Activated T-cell treated with anti-CD3 and anti-CD28 coated beads, Interleukin-2, amount 50 U/mL, for 72 hours (primary cell): ENCODE data around the gene ASPDH. TPM values are rescaled to one million over a fixed set of nuclear protein-coding genes. Genes with fewer than 3 reads are reported as not detected.
"Not testable (repeated sequence)": the region's sequence is repeated elsewhere in the genome, so short reads cannot be mapped to it uniquely, and the experiment has no call there.

ENCODE experiments used
- ATAC-seq, 2 donors: fragments of 150-1000 bp; cut with Tn5 transposase; replicated peaks in 1 of 2; 2 replicates each; pipeline ENCODE4 v1.10.0; 2021; ENCODE audit warnings: moderate library complexity in 2 of 2, mild to moderate bottlenecking in 1 of 2
- DNase-seq, 2 donors: peaks; one replicate each; pipeline ENCODE4 v3.0.0; 2021 to 2022; ENCODE audit warnings: mixed read lengths in 1 of 2
- H3K27ac Mint-ChIP-seq: one replicate; pipeline ENCODE4 v1.8.0; 2022; ENCODE audit warnings: mild to moderate bottlenecking, moderate library complexity, mixed read lengths
- H3K27me3 Mint-ChIP-seq: one replicate; pipeline ENCODE4 v1.8.0; 2022; ENCODE audit warnings: low read depth, mixed read lengths
- H3K36me3 Mint-ChIP-seq, 2 donors: one replicate each; pipeline ENCODE4 v1.8.0; 2022; ENCODE audit warnings: mixed read lengths in 2 of 2, mild to moderate bottlenecking in 1 of 2; ENCODE audit not compliant: insufficient read depth in 2 of 2
- H3K4me1 Mint-ChIP-seq: one replicate; pipeline ENCODE4 v1.8.0; 2022; ENCODE audit warnings: low read depth, mixed read lengths
- H3K4me3 Mint-ChIP-seq, 2 donors: one replicate each; pipeline ENCODE4 v1.8.0; 2022; ENCODE audit warnings: mild to moderate bottlenecking in 2 of 2, mixed read lengths in 2 of 2, moderate library complexity in 2 of 2
- H3K9me3 Mint-ChIP-seq, 2 donors: one replicate each; pipeline ENCODE4 v1.8.0; 2022; ENCODE audit warnings: mixed read lengths in 2 of 2
- total RNA-seq, 2 donors: library from RNA; stranded (reverse); gene quantifications; one replicate each; pipeline ENCODE4 v1.2.3, GENCODE V29; 2022

ASPDH gene
- total RNA-seq, 2 donors from 2014 or later = not detected

DNA sequence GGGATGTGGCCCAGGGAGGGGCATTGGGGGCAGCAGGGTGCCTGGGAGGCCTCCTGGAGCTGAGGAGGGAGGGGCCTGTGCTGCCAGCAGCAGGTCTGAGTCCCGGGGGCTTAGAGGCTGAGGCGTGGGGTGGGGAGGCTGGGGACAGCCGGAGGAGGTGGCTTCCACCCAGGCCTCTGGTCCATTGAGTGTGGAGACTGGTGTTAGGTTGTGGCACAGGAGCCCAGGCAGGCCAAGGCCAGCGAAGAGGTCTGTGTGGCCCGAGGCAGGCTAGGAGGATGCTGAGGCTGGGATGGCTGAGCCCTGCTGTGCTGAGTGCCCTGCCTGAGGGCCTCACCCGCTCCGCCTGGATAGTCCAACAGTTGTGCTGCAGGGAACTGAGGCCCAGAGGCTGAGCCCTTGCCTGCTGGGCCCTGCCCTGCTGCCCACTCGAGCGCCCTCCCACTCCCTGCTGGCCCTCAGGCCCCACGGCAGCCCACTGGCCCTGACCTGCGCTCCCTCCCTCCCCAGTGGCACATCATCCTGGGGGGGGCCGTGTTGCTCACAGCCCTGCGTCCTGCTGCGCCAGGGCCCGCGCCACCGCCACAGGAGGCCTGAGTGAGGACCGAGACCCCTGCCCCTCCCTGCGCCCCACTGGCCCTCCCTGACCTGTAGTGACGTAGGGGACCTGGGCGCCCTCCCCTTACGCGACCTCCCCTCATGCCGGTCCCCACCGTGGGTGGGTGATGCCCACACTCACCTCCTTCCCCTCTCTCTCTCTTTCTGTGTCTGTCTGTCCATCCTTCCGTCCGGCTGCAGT, 32.2 kb downstream of the ASPDH start:
- H3K27ac Mint-ChIP-seq = no peak overlapping the region
- DNase-seq (no peak), ATAC-seq (no peak)
- H3K9me3 Mint-ChIP-seq = peaks cover 0 to 2% of the 10 kb centered on the region in 2 donors
- no peak overlapping the region for H3K4me3 Mint-ChIP-seq
- peaks cover 21% of the 10 kb centered on the region for H3K4me1 Mint-ChIP-seq
- no peaks in the 10 kb centered on the region for H3K27me3 Mint-ChIP-seq
- H3K36me3 Mint-ChIP-seq = peaks cover 7 to 16% of the 10 kb centered on the region in 2 donors

DNA sequence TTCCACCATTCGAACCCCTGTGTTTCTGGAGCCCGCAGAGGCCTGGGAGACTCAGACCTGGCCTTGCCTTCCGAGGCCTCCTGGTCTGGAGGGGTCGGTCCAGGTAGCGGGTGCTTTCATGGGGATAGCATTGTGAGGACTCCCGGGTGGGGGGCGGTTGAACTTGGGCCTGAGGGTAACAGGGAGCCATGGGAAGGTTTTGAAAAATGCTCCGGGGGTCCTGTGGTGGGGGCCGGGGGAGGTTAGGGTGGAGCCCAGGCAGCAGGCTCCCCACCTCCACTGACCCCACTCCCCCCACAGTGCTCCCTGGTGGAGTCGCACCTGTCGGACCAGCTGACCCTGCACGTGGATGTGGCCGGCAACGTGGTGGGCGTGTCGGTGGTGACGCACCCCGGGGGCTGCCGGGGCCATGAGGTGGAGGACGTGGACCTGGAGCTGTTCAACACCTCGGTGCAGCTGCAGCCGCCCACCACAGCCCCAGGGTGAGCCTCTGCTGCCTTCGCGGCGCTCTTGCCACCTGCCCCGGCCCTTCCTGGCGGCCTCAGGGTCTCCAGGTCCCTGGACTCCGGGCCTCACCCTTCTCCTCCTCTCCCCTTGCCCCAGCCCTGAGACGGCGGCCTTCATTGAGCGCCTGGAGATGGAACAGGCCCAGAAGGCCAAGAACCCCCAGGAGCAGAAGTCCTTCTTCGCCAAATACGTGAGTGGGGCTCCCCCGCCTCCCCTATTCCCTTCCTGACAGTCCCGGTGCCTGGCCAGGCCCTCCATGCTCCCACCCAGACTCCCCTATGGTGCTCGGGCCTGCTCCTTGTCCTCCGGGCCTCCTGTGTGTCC, 33.2 kb downstream of the ASPDH start:
- Mint-ChIP-seq H3K9me3 (peaks cover 0 to 2% of the 10 kb centered on the region in 2 donors), H3K27me3 (no peaks in the 10 kb centered on the region), H3K4me1 (peaks cover 22% of the 10 kb centered on the region), H3K27ac (no peak overlapping the region), H3K36me3 (peaks cover 7 to 13% of the 10 kb centered on the region in 2 donors), H3K4me3 (no peak overlapping the region)
- ATAC-seq = no peak
- no peak for DNase-seq

DNA sequence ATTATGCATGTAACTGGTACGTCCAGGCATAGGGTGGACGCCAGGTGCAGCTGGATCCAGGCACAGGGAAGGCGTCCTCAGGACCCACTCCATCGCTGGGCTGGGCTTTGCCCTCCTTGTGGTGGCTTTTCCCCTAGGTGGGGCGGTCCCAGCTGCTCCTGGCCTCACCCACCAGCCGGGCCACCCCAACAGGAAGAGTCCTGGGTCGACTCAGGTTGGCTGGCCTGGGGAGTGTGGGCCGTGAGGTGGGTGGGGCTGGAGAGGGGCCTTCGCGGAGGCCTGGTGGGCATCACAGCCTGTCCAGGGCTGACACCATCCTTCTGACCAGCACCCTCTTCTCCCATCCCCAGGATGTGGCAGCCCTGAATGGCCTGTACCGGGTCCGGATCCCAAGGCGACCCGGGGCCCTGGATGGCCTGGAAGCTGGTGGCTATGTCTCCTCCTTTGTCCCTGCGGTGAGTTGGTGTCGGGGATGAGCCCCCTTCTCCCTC, 33.9 kb downstream of the ASPDH start:
- H3K4me3 Mint-ChIP-seq = no peak overlapping the region
- H3K27me3 Mint-ChIP-seq = no peaks in the 10 kb centered on the region
- no peak for ATAC-seq
- peaks cover 26% of the 10 kb centered on the region for H3K4me1 Mint-ChIP-seq
- no peak overlapping the region for H3K27ac Mint-ChIP-seq
- DNase-seq = no peak
- H3K9me3 Mint-ChIP-seq = no peaks in the 10 kb centered on the region
- peaks cover 5 to 8% of the 10 kb centered on the region in 2 donors for H3K36me3 Mint-ChIP-seq

DNA sequence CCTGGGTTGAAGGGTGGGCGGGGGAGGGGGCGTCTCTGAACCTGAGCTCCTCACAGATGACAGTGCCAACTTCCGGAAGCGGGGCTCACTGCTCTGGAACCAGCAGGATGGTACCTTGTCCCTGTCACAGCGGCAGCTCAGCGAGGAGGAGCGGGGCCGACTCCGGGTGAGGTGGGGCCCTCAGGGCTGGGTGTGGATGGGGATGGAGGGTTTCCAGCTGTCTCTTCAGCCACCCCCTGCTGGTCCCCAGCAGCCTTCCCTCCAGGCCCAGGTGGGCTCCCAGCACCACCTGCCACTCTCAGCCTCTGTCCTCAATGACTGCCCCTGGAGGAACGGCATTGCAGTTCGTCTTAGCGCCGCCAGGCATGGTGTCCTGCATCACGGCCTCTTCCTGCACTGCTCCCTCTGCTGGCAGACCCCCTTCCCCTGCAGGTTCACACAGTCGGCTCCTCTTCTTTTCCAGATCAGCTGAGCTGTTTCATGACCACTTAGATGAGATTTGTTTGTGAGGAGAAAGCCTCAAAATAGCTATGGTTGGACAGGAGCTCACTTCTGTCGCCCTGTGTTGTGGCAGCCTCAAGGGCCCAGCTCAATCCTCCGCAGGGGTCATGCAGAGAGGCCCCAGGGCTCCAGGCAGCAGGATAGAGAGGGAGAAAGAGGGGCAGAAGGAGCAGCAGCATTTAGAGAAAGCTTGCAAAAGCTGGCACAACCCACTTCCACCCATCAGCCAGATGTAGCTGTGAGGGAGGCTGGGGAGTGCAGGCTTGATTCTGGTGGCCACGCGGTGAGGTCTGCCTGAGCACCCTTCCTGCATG, 34.6 kb downstream of the ASPDH start:
- ATAC-seq = no peak
- H3K36me3 Mint-ChIP-seq = peaks cover 5 to 8% of the 10 kb centered on the region in 2 donors
- no peak for DNase-seq
- H3K27me3 Mint-ChIP-seq = no peaks in the 10 kb centered on the region
- H3K9me3 Mint-ChIP-seq = no peaks in the 10 kb centered on the region
- H3K4me3 Mint-ChIP-seq = peak overlapping the region in 1 of 2 donors; percentile 23
- peak overlapping the region; percentile 38 for H3K27ac Mint-ChIP-seq
- peaks cover 26% of the 10 kb centered on the region for H3K4me1 Mint-ChIP-seq

DNA sequence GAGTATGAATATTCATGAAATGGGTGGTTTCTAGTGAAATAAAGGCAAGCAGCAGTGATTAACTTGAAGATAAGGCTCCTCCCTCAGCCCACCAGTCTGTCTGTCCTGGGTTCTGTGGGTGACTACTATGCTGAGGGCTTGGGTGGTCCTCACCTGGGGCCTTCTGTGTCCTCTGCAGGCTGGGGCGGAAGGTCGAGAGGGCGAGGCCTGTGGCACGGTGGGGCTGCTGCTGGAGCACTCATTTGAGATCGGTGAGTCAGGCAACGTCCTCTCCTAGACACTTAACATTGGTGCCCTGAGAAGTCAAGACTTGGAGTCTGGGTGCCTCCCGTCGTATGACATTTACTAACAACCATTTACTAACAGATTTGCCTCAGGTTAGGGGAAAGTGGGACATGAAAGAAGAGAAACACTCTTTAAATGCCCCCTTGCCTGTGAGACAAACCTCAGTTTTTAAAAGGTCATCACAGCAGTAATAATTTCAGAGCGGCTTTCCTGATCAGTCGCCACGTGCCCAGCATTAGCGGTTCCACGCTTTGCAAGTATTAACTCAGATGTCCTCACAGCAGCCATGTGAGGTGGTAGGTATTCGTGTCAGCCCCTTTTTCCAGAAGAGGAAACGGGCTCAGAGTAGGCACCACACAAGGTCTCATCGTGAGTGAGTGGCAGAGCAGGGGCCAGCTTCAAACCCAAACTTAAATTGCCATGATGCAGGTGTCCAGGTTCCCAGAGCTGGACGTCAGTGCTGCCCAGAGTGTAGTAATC, 35.8 kb downstream of the ASPDH start:
- Mint-ChIP-seq H3K27me3 (no peaks in the 10 kb centered on the region), H3K9me3 (no peaks in the 10 kb centered on the region), H3K4me1 (peaks cover 26% of the 10 kb centered on the region), H3K4me3 (peak overlapping the region; percentile 95 to 99), H3K27ac (peak overlapping the region; percentile 3), H3K36me3 (peaks cover 5 to 7% of the 10 kb centered on the region in 2 donors)
- DNase-seq = no peak
- no peak for ATAC-seq

DNA sequence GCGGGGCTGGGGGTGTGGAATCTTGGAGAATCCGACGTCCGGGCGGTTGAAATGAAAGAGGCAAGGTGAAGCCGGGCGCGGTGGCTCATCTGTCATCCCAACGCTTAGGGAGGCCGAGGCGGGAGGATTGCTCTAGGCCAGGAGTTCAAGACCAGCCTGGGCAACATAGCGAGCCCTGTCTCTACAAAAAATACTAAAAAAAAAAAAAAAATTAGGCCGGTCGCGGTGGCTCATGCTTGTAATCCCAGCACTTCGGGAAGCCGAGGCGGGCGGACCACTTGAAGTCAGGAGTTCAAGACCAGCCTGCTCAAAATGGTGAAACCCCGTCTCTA, 36.8 kb downstream of the ASPDH start:
- H3K4me1 Mint-ChIP-seq = peaks cover 26% of the 10 kb centered on the region
- no peak for ATAC-seq

DNA sequence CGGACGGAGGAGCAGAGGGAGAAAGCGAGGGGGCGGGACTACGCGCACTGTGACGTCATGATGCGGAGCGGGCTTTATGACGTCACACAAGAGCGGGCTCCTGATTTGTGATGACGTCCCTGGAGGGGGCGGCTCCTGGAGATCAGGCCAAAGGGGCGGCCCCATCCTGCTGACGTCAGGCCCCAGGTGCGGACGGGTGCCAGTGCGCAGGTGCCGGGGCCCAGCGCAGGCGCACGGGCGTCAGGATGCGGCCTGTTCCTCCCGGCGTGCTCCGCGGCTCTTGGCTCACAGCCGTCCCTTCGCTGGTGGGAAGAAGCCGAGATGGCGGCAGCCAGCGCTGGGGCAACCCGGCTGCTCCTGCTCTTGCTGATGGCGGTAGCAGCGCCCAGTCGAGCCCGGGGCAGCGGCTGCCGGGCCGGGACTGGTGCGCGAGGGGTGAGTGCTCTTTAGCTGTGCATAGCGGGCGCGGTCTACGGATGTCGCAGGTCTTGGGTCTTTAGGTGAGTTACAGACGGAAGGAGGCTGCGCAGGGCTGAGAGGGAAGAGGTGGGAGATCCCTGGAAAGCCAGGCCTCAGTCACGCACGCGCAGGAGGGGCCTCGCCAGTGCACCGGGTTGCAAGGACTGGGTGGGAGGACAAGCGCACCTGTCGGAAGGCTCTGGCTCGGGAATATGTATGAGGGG, 37.3 kb downstream of the ASPDH start, which contains the start of the genes EMC10 and GARIN5A:
EMC10 (plus strand) TSS at position 284 of the 683 bp plus-strand sequence; CDS start at position 322, 38 bp downstream.
GARIN5A (minus strand) TSS at position 625 of the 683 bp plus-strand sequence; CDS start at position 165, 460 bp downstream.
- Mint-ChIP-seq H3K36me3 (peaks cover 3 to 7% of the 10 kb centered on the region in 2 donors), H3K27ac (peak within 1 kb of the TSS; percentile 64), H3K4me1 (peaks cover 26% of the 10 kb centered on the region), H3K9me3 (no peaks in the 10 kb centered on the region), H3K27me3 (no peaks in the 10 kb centered on the region), H3K4me3 (peak within 1 kb of the TSS; percentile 95 to 99)
- peak; percentile 97 for ATAC-seq
- peak; percentile 97 for DNase-seq

More for the DNA sequence above, 36.8 kb downstream of the ASPDH start:
- peaks cover 3 to 7% of the 10 kb centered on the region in 2 donors for H3K36me3 Mint-ChIP-seq
- peak overlapping the region; percentile 64 for H3K27ac Mint-ChIP-seq
- DNase-seq = no peak
- H3K9me3 Mint-ChIP-seq = no peaks in the 10 kb centered on the region
- peak overlapping the region; percentile 95 to 99 for H3K4me3 Mint-ChIP-seq
- H3K27me3 Mint-ChIP-seq = no peaks in the 10 kb centered on the region

DNA sequence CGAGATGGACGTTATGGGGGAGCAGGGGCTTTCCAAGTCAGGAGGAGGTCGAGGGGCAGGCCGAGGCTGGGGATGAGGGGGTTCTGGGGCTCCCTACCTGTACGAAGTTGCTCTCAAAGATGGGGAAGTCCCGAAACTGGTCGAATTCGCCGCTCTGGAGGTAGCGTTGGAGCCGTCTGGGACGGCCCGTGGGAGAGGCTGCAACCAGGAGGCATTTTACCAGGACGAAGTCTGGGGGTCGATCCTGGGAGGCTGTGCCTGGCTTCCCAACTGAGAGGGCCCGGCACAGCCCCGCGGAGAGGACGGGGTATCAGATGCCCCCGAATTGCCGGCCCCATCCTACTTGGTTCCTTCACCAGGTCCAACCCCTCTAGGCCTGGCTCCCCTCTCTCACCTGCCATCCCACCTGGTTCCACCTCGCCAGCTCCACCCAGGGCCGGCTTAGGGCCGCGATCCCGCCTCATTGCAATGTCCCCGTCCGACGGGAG, 37.9 kb downstream of the ASPDH start:
- Mint-ChIP-seq H3K9me3 (no peaks in the 10 kb centered on the region), H3K27me3 (no peaks in the 10 kb centered on the region), H3K4me1 (peaks cover 26% of the 10 kb centered on the region), H3K36me3 (peaks cover 3 to 7% of the 10 kb centered on the region in 2 donors), H3K27ac (peak overlapping the region; percentile 64), H3K4me3 (peak overlapping the region; percentile 95 to 99)
- DNase-seq = no peak
- no peak for ATAC-seq

DNA sequence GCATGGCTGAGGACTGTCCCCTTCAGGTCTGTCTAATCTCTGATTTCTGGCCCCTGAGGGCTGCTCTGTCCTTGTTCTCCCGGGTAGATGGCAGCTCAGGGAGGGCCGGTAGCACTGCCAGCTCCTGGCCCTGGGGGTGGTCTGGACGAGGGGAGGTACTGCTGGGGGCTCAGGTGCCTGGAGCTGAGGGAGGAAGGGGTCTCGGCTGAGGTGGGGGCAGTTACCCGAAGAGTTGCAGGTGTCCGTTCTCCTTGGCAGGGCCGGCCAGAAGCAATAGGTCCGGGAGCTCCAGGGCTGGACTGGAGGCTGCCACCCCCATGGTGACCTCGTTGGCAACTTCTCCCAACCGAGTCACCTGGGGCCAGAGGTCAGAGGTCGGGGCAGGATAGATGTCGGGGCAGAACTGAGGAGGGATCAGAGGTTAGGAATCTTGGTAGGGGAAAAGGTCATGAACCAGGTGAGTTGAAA, 38.6 kb downstream of the ASPDH start:
- no peak for ATAC-seq
- Mint-ChIP-seq H3K36me3 (peaks cover 3 to 7% of the 10 kb centered on the region in 2 donors), H3K27me3 (no peaks in the 10 kb centered on the region), H3K4me3 (peak overlapping the region; percentile 31 to 55), H3K27ac (peak overlapping the region; percentile 59), H3K4me1 (peaks cover 26% of the 10 kb centered on the region), H3K9me3 (no peaks in the 10 kb centered on the region)
- DNase-seq = no peak

DNA sequence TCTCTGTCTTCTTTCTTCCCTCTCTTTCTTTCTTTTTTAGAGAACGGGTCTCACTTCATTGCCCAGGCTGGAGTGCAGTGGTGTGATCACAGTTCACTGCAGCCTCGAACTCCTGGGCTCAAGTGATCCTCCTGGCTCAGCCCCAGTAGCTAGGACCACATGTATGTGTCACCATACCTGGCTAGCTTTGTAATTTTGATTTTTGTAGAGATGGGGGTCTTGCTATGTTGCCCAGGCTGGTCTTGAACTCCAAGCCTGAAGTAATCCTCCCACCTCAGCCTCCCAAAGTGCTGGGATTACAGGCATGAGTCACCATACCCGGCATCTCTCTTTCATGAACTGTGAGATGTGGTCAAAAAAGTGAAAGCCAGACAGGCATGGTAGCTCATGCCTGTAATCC, 40.4 kb downstream of the ASPDH start:
- not testable (repeated sequence) for H3K36me3 Mint-ChIP-seq, H3K9me3 Mint-ChIP-seq, H3K4me3 Mint-ChIP-seq, ATAC-seq, H3K27me3 Mint-ChIP-seq, DNase-seq, H3K27ac Mint-ChIP-seq
- peaks cover 23% of the 10 kb centered on the region for H3K4me1 Mint-ChIP-seq

DNA sequence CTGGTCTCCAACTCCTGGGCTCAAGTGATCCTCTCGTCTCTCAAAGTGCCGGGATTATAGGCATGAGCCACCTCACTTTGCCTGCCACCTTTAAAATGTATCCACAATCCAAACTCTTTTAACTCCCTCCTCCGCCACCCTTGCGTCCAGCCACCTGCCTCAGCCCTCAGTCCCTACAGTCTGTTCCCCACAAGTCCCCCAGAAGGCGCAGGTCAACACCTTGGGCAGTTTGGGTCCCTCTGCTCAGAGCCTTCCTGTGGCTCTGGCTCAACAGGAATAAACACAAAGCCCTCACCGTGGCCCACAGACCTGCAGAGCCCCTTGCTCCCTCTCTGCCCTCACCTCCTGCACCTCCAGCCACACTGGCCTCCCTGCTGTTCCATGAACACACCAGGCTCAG, 44.9 kb downstream of the ASPDH start:
- Mint-ChIP-seq H3K4me3 (no peak overlapping the region), H3K27ac (no peak overlapping the region)

More for the DNA sequence above, 44.9 kb downstream of the ASPDH start:
- H3K9me3 Mint-ChIP-seq = no peaks in the 10 kb centered on the region
- ATAC-seq = peak in 1 of 2 donors; percentile 23
- no peaks in the 10 kb centered on the region for H3K27me3 Mint-ChIP-seq
- no peak for DNase-seq
- H3K36me3 Mint-ChIP-seq = no peaks in the 10 kb centered on the region
- H3K4me1 Mint-ChIP-seq = no peaks in the 10 kb centered on the region
